ENCODE measurements around the gene ADM5. TPM values are rescaled to one million over a fixed set of nuclear protein-coding genes. Genes with fewer than 3 reads are reported as not detected.

The ADM5 gene
- total RNA-seq, 1 donor from 2014 or later, result 10.4 TPM

- no peaks in the 10 kb centered on the region for H3K9me3 Mint-ChIP-seq
- H3K27me3 Mint-ChIP-seq (ENCODE audit: low read depth), result peaks cover 6% of the 10 kb centered on the region
- no peak for DNase-seq (ENCODE audit: low spot score in 2 of 2, unreplicated experiment in 2 of 2)
- peaks cover 22% of the 10 kb centered on the region for H3K4me1 Mint-ChIP-seq
- H3K36me3 Mint-ChIP-seq, result peaks cover 17% of the 10 kb centered on the region
- no peak overlapping the region for H3K4me3 Mint-ChIP-seq
- peak overlapping the region; percentile 66 for H3K27ac Mint-ChIP-seq
- TF ChIP-seq CTCF (IDR thresholded peaks at IDR 0.05; ENCODE audit: unreplicated experiment), result no peak
These were observed 762 bp upstream of the ADM5 start for GRCh38 chr19:49688531-49689132.

DNA sequence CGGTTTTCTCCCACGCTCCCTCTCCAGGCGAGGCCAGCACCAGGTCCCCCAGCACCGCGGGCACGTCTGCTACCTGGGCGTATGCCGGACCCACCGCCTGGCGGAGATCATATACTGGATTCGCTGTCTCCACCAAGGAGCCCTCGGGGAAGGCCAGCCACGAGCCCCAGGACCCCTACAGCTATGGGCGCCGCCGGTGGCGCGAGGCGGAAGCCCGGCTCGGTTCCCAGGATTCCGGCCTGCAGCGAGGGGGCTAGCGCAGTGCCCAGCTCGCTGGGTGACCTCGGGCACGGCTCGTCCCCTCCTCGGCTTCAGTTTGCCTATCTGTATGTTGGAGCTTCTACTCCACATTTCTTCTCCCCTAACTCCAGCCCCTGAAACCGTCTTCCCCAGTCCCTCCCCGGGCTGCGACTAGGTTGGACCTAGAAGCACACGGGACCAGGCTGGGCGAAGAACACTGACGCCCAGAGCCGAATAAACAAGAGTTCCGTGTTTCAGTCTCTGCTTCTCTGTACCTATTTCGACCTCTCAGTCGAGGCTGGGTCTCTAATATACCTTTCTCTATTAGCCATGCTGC is 773 bp downstream of the ADM5 start:
- peaks cover 22% of the 10 kb centered on the region for H3K4me1 Mint-ChIP-seq
- H3K36me3 Mint-ChIP-seq, result peaks cover 14% of the 10 kb centered on the region

GRCh38 chr19:49690656-49691242 is 1.4 kb downstream of the ADM5 start, which contains the start of gene CPT1C:
Gene CPT1C, plus strand, starts transcription at chr19:49691116. Its CDS starts 1,137 bp downstream, at chr19:49692253.
- TF ChIP-seq CTCF (IDR thresholded peaks at IDR 0.05; ENCODE audit: unreplicated experiment), result no peak
- Mint-ChIP-seq H3K36me3 (peaks cover 8% of the 10 kb centered on the region), H3K4me1 (peaks cover 22% of the 10 kb centered on the region), H3K27ac (peak within 1 kb of the TSS; percentile 91), H3K9me3 (no peaks in the 10 kb centered on the region), H3K27me3 (ENCODE audit: low read depth) (peaks cover 6% of the 10 kb centered on the region), H3K4me3 (peak within 1 kb of the TSS; percentile 77)
- DNase-seq (ENCODE audit: low spot score in 2 of 2, unreplicated experiment in 2 of 2), result peak; percentile 62 to 80

More for the DNA sequence above, 773 bp downstream of the ADM5 start:
- H3K27me3 Mint-ChIP-seq (ENCODE audit: low read depth), result peaks cover 6% of the 10 kb centered on the region
- peak overlapping the region; percentile 77 for H3K4me3 Mint-ChIP-seq
- TF ChIP-seq CTCF (IDR thresholded peaks at IDR 0.05; ENCODE audit: unreplicated experiment), result peak; percentile 4
- peak overlapping the region; percentile 91 for H3K27ac Mint-ChIP-seq
- no peaks in the 10 kb centered on the region for H3K9me3 Mint-ChIP-seq
- DNase-seq (ENCODE audit: low spot score in 2 of 2, unreplicated experiment in 2 of 2), result no peak

DNA sequence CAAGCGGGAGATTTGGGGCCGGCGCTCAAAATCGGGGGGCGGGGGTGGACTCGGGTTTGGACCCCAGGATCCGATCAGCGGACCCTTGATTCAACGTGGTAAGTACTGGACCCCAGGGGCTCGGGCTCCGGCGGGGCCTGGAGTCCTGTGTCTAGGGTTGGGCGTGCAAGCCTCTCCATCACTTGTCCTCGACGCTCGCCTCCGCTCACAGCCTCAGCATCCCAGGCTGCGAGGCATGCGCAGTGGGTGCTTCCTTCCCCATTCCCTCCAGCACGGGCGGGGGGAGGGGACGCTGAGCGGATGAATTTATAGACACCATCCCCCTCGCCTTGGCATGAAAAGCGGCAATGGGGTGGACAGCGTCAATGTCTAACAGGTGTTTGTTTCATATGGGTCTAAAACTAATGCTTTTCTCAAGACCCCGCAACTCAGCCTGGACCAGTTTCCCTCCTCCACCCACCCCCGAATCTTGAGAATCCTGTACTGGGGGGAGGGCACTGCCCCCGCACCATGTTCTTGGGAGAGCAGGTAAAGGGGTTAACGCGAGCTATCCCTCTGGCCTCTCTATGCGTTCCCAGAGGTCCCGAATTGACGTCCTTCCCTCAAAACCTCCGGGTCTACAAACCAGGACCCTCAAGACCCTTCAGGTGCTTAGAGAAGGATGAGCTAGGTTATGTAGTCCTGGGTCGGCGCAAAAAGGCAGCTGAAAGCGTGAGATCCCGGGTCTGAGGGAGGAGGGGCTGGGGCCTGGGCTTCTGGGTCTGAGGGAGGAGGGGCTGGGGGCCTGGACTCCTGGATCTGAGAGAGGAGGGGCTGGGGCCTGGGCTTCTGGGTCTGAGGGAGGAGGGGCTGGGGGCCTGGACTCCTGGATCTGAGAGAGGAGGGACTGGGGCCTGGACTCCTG is 2.1 kb downstream of the ADM5 start:
- H3K36me3 Mint-ChIP-seq, result peaks cover 7% of the 10 kb centered on the region
- H3K4me1 Mint-ChIP-seq, result peaks cover 22% of the 10 kb centered on the region
- peaks cover 6% of the 10 kb centered on the region for H3K27me3 Mint-ChIP-seq (ENCODE audit: low read depth)
- H3K4me3 Mint-ChIP-seq, result peak overlapping the region; percentile 77
- no peaks in the 10 kb centered on the region for H3K9me3 Mint-ChIP-seq
- DNase-seq (ENCODE audit: low spot score in 2 of 2, unreplicated experiment in 2 of 2), result peak in 1 of 2 experiments; percentile 75
- peak overlapping the region; percentile 91 for H3K27ac Mint-ChIP-seq
- no peak for TF ChIP-seq CTCF (IDR thresholded peaks at IDR 0.05; ENCODE audit: unreplicated experiment)

GRCh38 chr19:49692147-49692506 is 2.7 kb downstream of the ADM5 start:
- TF ChIP-seq CTCF (IDR thresholded peaks at IDR 0.05; ENCODE audit: unreplicated experiment), result no peak
- Mint-ChIP-seq H3K27me3 (ENCODE audit: low read depth) (peaks cover 6% of the 10 kb centered on the region), H3K4me1 (peaks cover 22% of the 10 kb centered on the region), H3K4me3 (peak overlapping the region; percentile 26), H3K27ac (no peak overlapping the region), H3K36me3 (peaks cover 10% of the 10 kb centered on the region), H3K9me3 (no peaks in the 10 kb centered on the region)
- DNase-seq (ENCODE audit: low spot score in 2 of 2, unreplicated experiment in 2 of 2), result no peak
